Mammary epithelial cell (primary cell): ENCODE data around the gene ACAA1.

ENCODE experiments used
- EZH2 ChIP-seq: IDR thresholded peaks from 2 replicates; pipeline ENCODE4 v1.6.1; 2012; ENCODE audit warnings: low read length, inconsistent platforms, borderline replicate concordance
- TF ChIP-seq, protein P1 (sequence below), 2 donors: IDR thresholded peaks in 1 of 2; conservative IDR thresholded peaks in 1 of 2; 2 replicates each; pipeline ENCODE4 v1.5.1; 2011 to 2012; ENCODE audit warnings: inconsistent platforms in 2 of 2, low read length in 2 of 2, mild to moderate bottlenecking in 2 of 2, control low read depth in 1 of 2, low read depth in 1 of 2; ENCODE audit not compliant: insufficient read depth in 1 of 2; ENCODE audit errors: extremely low read depth in 1 of 2

DNA sequence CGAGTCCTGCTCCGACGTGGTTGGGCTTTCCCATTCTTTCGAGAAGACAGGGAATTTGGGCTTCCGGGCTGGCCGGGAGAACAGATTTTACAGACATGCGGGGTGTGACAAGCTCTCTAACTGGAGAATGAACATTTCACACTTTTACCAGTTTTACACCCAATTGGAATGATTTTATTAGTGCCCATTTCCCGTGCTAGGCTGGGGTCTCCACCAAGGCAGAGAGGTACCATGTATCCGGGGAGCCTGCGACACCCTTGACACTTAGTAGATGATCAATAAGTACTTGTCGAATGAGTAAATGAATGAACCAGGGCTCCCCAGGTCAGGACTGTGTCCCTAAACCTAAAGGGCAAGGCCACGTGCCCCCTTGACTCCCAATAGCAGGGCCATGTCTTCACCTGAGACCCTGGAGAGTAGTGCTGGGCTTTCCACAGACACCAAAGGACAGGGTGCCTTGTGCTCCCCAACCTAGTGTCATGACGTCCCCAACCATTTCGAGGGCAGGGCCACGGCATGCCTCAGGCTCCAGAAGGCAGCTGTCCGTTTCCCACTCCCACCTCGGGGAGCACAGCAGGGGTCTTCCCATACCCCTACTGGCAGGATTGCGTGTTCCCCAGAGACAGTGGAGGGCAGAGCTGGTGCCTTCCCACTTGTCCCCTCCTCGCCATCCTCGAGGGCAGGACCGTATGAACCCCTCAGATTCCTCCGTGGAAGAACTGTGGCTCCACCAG lies 855 bp upstream of the ACAA1 start:
- TF ChIP-seq, protein P1, sequence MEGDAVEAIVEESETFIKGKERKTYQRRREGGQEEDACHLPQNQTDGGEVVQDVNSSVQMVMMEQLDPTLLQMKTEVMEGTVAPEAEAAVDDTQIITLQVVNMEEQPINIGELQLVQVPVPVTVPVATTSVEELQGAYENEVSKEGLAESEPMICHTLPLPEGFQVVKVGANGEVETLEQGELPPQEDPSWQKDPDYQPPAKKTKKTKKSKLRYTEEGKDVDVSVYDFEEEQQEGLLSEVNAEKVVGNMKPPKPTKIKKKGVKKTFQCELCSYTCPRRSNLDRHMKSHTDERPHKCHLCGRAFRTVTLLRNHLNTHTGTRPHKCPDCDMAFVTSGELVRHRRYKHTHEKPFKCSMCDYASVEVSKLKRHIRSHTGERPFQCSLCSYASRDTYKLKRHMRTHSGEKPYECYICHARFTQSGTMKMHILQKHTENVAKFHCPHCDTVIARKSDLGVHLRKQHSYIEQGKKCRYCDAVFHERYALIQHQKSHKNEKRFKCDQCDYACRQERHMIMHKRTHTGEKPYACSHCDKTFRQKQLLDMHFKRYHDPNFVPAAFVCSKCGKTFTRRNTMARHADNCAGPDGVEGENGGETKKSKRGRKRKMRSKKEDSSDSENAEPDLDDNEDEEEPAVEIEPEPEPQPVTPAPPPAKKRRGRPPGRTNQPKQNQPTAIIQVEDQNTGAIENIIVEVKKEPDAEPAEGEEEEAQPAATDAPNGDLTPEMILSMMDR (conservative IDR thresholded peaks at IDR 0.05 in 1 of 2, IDR thresholded peaks at IDR 0.05 in 1 of 2; ENCODE audit: extremely low read depth in 1 of 2, insufficient read depth in 1 of 2, low read depth in 1 of 2, low read length in 2 of 2): no peak
- TF ChIP-seq EZH2: no peak
